IMR-90 (cell line): Measurements from ENCODE around the gene USB1. TPM values are rescaled to one million over a fixed set of nuclear protein-coding genes. Genes with fewer than 3 reads are reported as not detected.
"Not testable (repeated sequence)": the region's sequence is repeated elsewhere in the genome, so short reads cannot be mapped to it uniquely, and the experiment has no call there.

Experiments
- ATAC-seq: fragments of 200-7000 bp; cut with Tn5 transposase; 2 replicates; pipeline ENCODE4 v1.9.1; 2020; ENCODE audit warnings: low read depth, mild to moderate bottlenecking, moderate library complexity
- BruUV-seq: library from RNA; stranded (reverse); fragments of 400-500 nt; replicated peaks from 2 replicates; lab custom pipeline; 2021; lab: Mats Ljungman, UMichigan
- CTCF ChIA-PET: fragments of 300-600 bp; formaldehyde crosslinking; extraction: SDS; loops from one replicate; lab custom pipeline; 2021; ENCODE audit warnings: antibody characterized with exemption; lab: Yijun Ruan, JAX
- POLR2A ChIA-PET: fragments of 300-600 bp; sonication (Branson Sonifier 250); formaldehyde crosslinking; loops from one replicate; lab custom pipeline; 2022; ENCODE audit warnings: antibody characterized with exemption; ENCODE audit not compliant: unreplicated experiment; lab: Charles Lee
- DNase-seq: peaks from one replicate; pipeline ENCODE4 v3.0.0; 2013
- H2AFZ ChIP-seq: replicated peaks from 2 replicates; pipeline ENCODE3; 2013; ENCODE audit warnings: low read length, mild to moderate bottlenecking; ENCODE audit not compliant: poor library complexity
- H2AK5ac ChIP-seq: 2 replicates; pipeline ENCODE4 v1.6.1; 2013; ENCODE audit warnings: low read depth, low read length, inconsistent platforms
- H2AK9ac ChIP-seq: replicated peaks from 2 replicates; pipeline ENCODE3; 2013; ENCODE audit warnings: mild to moderate bottlenecking, low read depth, low read length, moderate library complexity; ENCODE audit not compliant: poor library complexity
- H2BK120ac ChIP-seq: 2 replicates; pipeline ENCODE4 v1.6.1; 2013; ENCODE audit warnings: low read depth, low read length, inconsistent platforms
- H2BK15ac ChIP-seq: 3 replicates; pipeline ENCODE4 v1.6.1; 2013; ENCODE audit warnings: low read depth, low read length, inconsistent platforms
- H2BK20ac ChIP-seq: 2 replicates; pipeline ENCODE4 v1.6.1; 2013; ENCODE audit warnings: low read depth, mild to moderate bottlenecking, inconsistent platforms, low read length, moderate library complexity
- H2BK5ac ChIP-seq: 2 replicates; pipeline ENCODE4 v1.6.1; 2013; ENCODE audit warnings: mild to moderate bottlenecking, low read depth, low read length, inconsistent platforms; ENCODE audit not compliant: poor library complexity, severe bottlenecking
- H3K14ac ChIP-seq: replicated peaks from 2 replicates; pipeline ENCODE4 v1.6.1; 2013; ENCODE audit warnings: low read depth, low read length, inconsistent platforms
- H3K18ac ChIP-seq: 2 replicates; pipeline ENCODE4 v1.6.1; 2013; ENCODE audit warnings: low read depth, low read length, control low read depth
- H3K23ac ChIP-seq: 2 replicates; pipeline ENCODE4 v1.6.1; 2013; ENCODE audit warnings: low read depth, low read length, inconsistent platforms
- H3K27ac ChIP-seq: 2 replicates; pipeline ENCODE4 v1.5.1; 2013; ENCODE audit warnings: mild to moderate bottlenecking, control low read depth, low read length; ENCODE audit not compliant: insufficient read depth
- H3K27me3 ChIP-seq: 2 replicates; pipeline ENCODE4 v1.6.1; 2013; ENCODE audit warnings: low read length; ENCODE audit not compliant: control insufficient read depth, insufficient read depth
- H3K36me3 ChIP-seq: 2 replicates; pipeline ENCODE4 v1.6.1; 2013; ENCODE audit warnings: low read length, mixed read lengths; ENCODE audit not compliant: control insufficient read depth, insufficient read depth
- H3K4ac ChIP-seq: 2 replicates; pipeline ENCODE4 v1.6.1; 2013; ENCODE audit warnings: low read depth, low read length, inconsistent platforms
- H3K4me1 ChIP-seq: 2 replicates; pipeline ENCODE4 v1.6.1; 2013; ENCODE audit warnings: low read length, mixed read lengths; ENCODE audit not compliant: control insufficient read depth, insufficient read depth
- H3K4me2 ChIP-seq: 2 replicates; pipeline ENCODE4 v1.6.1; 2013; ENCODE audit warnings: low read depth, mild to moderate bottlenecking, control low read depth, low read length, moderate library complexity
- H3K4me3 ChIP-seq: 2 replicates; pipeline ENCODE4 v1.5.1; 2013; ENCODE audit warnings: low read depth, mild to moderate bottlenecking, control low read depth, low read length, moderate library complexity; ENCODE audit not compliant: insufficient read depth
- H3K56ac ChIP-seq: 2 replicates; pipeline ENCODE4 v1.6.1; 2013; ENCODE audit warnings: low read length, inconsistent platforms; ENCODE audit not compliant: insufficient read depth; ENCODE audit errors: extremely low read depth
- H3K79me1 ChIP-seq, 2 experiments: 2 replicates each; pipeline ENCODE4 v1.6.1; 2013; ENCODE audit warnings: low read length in 2 of 2, inconsistent platforms in 1 of 2, low read depth in 1 of 2
- H3K9ac ChIP-seq: 2 replicates; pipeline ENCODE4 v1.6.1; 2013; ENCODE audit warnings: low read depth, low read length, control low read depth
- H3K9me1 ChIP-seq: 2 replicates; pipeline ENCODE4 v1.6.1; 2013; ENCODE audit warnings: low read length, inconsistent platforms; ENCODE audit not compliant: insufficient read depth
- H3K9me3 ChIP-seq: 2 replicates; pipeline ENCODE4 v1.6.1; 2013; ENCODE audit warnings: low read length; ENCODE audit not compliant: control insufficient read depth, insufficient read depth
- H4K20me1 ChIP-seq: 2 replicates; pipeline ENCODE4 v1.6.1; 2013; ENCODE audit warnings: low read length, inconsistent platforms; ENCODE audit not compliant: insufficient read depth
- H4K5ac ChIP-seq: 2 replicates; pipeline ENCODE4 v1.6.1; 2013; ENCODE audit warnings: mild to moderate bottlenecking, low read depth, low read length, control low read depth
- H4K8ac ChIP-seq, 2 experiments: 2 replicates each; pipeline ENCODE4 v1.6.1; 2013; ENCODE audit warnings: low read depth in 2 of 2, low read length in 2 of 2, control low read depth in 1 of 2, inconsistent platforms in 1 of 2
- H4K91ac ChIP-seq: 2 replicates; pipeline ENCODE4 v1.6.1; 2013; ENCODE audit warnings: low read depth, low read length, inconsistent platforms; ENCODE audit not compliant: insufficient read depth
- WGBS, 2 experiments: methylation state at CpG; one replicate each; pipeline versions ENCODE4 v1.1.5 to v1.1.7; 2013; ENCODE audit warnings: missing lambda C conversion rate in 2 of 2; ENCODE audit not compliant: insufficient read length in 1 of 2; ENCODE audit errors: extremely low coverage in 2 of 2; 5-methylcytosine and 5-hydroxymethylcytosine counted together
- dilution Hi-C: fragments of 300-500 bp; cut with HindIII; formaldehyde crosslinking; loops from one replicate; pipeline ENCODE4 v1.14.3; 2018; ENCODE audit warnings: low sequenced_read_pairs; ENCODE audit not compliant: unreplicated experiment
- in situ Hi-C: fragments of 300-500 bp; cut with MboI; formaldehyde crosslinking; loops from 3 replicates; pipeline ENCODE4 v1.14.3; 2019; ENCODE audit warnings: low sequenced_read_pairs, inconsistent platforms, mixed read lengths
- intact Hi-C: fragments of 100-400 bp; cut with micrococcal nuclease; formaldehyde crosslinking; loops from 2 replicates; pipeline ENCODE4 v1.10.0; 2022
- polyA plus RNA-seq, 3 experiments: library from polyadenylated mRNA; depleted of rRNA; stranded (reverse); fragments of >200 nt; gene quantifications; 2 replicates each; pipeline ENCODE4 v1.2.3, GENCODE V29; 2012; ENCODE audit warnings: low replicate concordance in 1 of 3
- total RNA-seq: library from RNA; depleted of rRNA; stranded (reverse); fragments of >200 nt; gene quantifications from 2 replicates; pipeline ENCODE4 v1.2.3, GENCODE V29; 2012

Gene USB1
- total and polyA plus RNA-seq, 2 of the 4 experiments (the other 2 are of a cell fraction), result 45.9 to 94.9 TPM

GRCh38 chr16:57978070-57978465 lies 23.1 kb upstream of the USB1 start:
- H3K4ac ChIP-seq, H4K8ac ChIP-seq, H4K5ac ChIP-seq, intact Hi-C loops, H2BK20ac ChIP-seq, ATAC-seq, H4K20me1 ChIP-seq, H3K4me3 ChIP-seq, H2BK5ac ChIP-seq, H3K18ac ChIP-seq, H3K9ac ChIP-seq, H4K91ac ChIP-seq, CTCF ChIA-PET, POLR2A ChIA-PET, H3K4me1 ChIP-seq, H2BK15ac ChIP-seq, H3K23ac ChIP-seq, H3K4me2 ChIP-seq, DNase-seq, H3K36me3 ChIP-seq, H3K9me3 ChIP-seq, H3K79me1 ChIP-seq, H3K27ac ChIP-seq, in situ Hi-C loops, BruUV-seq, dilution Hi-C loops, H2BK120ac ChIP-seq, H3K9me1 ChIP-seq, H2AFZ ChIP-seq, H3K56ac ChIP-seq, H2AK9ac ChIP-seq, H2AK5ac ChIP-seq, H3K14ac ChIP-seq: not testable (repeated sequence)
- WGBS, 2 experiments, result no CpG with 5 or more reads among the region's 2 CpGs
- peaks cover 37% of the 10 kb centered on the region for H3K27me3 ChIP-seq
